GM19035 (cell line): ENCODE data around the gene ATXN7L1.
A peak's percentile ranks its signal among the peaks of the same experiment; 100 is the strongest.

ENCODE experiments used
- ATAC-seq: cut with Tn5 transposase; IDR thresholded peaks from one replicate; pipeline ENCODE4 v1.9.1; 2021; ENCODE audit not compliant: unreplicated experiment

Gene ATXN7L1

DNA sequence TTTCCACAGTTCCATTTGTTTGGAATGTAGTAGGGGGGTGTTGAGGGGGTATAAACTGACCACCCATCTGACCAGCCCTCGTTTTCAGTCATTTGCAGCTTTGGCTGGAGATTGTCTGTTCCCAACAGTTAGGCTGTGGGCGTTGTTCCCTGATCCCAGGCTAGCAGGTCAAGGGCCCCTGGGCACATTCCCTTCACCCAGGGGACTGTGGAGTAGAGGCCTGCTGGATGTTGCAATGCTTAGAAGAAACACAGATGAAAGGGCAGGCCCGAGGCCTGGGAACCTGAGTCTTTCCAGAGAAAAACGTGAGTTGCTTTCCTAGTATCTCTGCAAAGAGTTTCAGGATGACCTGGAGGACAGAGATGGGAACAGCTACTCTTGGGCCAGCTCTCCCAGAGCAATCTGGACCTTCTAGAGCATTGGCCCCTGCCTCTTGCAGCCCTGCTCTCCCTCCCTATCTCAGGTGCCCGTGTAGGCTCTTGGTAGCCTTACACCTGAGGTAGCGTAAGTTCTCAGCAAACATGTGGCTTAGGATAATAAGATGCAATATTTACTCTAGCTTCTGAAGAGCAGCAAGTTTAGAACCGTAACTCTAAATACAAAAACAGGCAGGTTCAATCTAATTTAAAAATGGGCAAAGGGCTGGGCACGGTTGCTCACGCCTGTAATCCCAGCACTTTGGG is 195.8 kb downstream of the ATXN7L1 start:
- no peak for ATAC-seq

DNA sequence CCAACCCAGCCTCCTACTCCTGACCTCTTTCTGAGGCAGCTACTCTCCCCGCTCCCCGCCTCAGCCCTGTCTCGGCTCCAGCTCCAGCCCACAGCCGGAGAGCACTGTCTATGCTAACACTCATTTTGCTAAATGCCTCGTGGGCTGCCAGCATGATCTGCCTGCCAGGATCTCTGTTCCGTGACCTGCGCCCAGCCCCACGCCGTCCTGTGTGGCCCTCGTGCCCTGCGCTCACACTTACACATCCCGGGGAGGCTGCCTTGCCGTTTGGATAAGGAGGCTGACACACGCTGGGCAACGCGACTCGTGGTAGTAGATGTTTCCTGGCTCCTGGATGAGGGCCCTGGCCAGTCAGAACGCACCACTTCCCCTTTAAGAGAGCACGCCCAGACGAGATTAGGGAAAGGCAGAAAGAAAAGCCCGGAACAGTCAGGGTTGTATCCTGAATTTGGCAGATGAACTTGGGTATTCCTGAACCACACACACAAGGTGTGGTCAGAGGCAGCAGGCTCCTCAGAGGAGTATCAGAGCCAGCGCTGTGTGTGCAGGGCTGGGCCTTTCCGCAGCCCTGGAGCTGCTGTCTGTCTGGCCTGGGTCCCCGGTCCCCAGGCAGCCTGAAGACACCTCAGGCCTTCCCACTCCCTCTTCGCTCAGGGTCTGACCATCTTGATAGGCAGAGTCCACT is 197.4 kb downstream of the ATXN7L1 start:
- ATAC-seq = peak; percentile 43

DNA sequence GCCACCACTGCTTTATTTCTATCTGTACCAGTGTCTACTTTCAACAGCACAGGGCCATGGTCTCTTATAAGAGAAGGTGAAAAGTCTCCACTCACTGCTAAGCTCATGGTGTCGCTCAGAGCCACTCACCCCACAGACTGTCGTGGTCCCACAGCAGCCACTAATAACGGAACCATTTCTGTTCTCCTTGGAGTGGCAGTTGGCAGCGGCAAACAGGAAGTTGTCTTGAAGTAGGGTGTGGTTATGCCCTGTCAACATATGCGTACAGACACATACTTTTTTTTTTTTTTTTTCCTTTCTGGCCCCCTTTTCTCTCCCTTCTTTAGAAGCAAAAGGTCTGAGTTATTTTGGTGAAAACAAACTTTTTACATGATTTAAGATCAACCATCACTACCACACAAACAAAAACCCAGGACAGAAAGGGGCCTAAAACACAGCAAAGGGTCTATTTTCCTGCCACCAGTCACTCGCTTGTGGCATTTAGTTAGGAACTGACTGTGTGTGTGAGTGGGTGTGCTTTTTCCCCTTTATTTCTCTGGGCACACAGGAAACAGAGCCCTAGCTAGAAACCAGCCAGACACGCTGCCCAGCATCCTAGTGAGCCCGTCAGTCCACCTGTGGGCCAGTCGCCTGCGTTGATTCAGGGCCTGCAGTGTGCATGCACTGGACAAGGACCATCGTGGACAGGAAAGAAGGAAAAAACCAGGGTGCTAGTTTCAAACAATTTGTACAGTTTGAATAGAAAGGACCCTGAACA is 198.4 kb downstream of the ATXN7L1 start:
- ATAC-seq = peak; percentile 65

DNA sequence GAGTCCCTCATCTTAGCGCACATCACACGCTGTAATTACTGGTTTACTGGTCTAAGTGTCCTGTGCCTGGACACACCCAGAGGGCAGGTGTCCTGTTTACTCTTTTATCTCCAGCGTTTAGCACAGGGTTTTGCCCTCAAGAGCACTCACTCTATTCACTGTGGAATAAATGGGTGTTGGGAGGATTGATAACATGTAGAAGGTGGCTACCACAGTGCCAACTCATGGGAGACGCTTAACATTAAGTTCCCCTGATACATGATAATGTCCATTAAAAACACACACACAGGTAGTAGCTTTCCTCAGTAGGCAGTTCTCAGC is 199.0 kb downstream of the ATXN7L1 start:
- ATAC-seq = no peak

DNA sequence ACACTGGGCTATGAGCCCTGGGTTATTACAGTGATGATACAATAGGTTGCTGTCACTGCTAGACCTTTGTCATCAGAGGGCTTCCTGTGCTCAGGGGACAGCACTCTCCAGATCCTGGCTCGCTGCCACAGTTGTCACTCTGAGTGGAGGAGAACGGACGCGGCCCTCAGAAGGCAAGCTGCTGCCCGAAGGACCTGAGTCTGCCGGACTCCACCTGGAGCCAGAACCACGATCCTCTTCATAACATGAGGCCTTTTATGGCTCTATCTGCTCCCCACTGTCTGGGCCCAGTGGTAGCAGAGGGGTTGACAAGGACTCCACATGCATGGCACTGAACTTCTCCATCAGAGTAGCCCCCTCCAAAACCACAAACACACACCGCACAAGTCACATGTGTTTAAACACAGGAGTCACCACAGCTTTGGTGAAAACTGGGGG is 200.4 kb downstream of the ATXN7L1 start:
- ATAC-seq = no peak

DNA sequence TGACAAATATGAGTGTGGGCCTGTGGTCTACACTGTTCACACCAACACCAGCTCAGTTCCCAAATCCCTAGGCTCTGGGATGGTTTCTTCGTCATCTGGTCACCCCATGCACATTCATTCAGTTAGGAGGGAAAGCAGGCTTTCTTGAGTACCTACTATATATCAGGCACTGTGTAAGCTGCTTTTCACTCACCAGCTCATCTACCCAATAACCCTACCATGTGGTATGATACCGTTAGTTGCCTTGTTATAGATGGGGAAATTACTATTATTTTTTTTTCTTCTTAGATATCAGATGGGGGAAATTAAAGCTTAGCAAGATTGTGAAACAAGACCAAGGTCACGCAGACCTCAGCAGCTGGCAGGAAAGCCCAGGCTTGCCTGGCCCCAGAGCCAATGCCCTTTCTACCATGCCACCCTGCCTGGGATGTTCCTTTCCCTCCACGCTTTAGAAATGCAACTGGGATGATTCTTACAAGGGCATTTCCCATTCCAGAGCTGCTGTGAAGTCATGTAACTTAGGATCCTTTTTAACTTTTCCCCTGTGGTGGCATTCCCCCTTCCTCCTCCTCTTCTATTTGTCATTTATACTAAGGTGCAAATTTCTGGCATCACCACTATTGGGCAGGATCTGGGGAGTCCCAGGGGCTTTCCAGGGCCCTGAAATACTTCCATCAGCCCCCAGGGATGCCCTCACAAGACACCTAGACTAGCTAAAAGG is 202.0 kb downstream of the ATXN7L1 start:
- ATAC-seq = no peak

DNA sequence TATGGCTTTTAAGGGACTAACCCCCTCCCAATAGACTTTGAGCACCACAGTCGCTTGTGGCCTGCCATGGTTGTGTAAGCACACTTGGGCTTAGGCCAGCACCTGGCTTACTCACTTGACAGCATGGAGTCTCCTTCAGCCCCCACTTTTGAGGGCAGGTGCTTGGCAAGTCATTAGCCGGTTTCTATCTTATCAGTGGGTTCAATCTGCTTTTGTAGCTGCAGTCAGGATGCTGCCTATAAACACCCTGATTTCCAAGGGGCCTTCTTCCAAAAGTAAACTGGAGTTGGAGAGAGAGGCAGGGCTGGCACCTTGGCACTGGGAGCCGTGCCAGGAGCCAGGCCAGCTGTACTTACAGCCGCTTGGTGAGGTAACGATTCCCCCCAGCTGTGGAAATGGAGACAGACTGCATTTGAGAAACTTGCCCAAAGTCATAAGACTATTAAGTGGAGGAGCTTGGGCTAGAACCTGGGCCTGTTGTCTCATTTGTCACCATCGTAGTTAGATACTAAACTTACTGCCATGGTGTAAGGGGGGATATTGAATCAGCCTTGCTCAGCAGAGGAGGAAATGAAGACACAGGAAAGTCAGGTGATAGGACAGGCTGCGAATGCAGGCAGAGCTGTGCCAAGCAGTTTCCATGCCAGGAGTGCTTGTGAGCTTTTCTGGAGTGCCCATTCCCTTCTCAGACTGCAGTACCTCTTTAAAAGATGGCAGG is 202.9 kb downstream of the ATXN7L1 start:
- no peak for ATAC-seq

DNA sequence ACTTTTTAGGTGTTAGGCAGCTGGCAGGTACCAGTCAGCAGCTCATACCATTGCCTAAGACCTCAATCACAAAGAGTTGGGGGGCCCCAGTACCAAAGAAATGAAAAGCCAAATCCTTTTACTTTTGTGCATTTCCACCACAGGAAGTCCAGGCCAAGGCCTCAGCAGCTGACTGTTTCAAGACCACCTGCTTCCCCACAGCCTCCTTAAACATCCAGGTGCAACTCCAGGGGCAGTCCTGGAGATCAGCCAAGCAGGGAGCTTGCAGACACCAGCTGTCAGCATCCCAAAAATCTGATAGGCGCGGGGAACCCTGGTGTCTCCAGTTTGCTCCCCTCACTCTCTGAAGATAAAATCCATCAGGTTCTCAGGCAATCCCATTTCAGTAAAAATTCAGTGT is 203.6 kb downstream of the ATXN7L1 start:
- no peak for ATAC-seq

DNA sequence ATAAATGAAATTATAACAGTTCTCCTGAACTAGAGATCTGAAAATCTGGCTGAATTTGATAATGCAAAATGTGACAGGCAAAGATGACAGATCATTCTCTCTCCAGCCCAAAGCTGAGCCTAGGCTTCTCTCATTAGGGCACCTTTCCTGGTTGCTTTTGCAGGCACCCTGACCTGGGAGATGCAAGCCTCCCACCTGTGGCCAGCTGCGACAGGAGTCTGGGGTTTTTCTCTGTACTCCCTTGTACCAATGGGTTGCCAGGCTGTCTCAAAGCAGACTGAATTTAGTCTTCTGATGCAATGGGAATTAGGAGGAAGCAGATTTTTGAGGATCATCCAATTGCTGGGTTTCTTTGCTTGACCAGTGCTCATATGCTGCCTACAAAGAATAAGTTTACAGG is 210.1 kb downstream of the ATXN7L1 start:
- ATAC-seq = no peak

DNA sequence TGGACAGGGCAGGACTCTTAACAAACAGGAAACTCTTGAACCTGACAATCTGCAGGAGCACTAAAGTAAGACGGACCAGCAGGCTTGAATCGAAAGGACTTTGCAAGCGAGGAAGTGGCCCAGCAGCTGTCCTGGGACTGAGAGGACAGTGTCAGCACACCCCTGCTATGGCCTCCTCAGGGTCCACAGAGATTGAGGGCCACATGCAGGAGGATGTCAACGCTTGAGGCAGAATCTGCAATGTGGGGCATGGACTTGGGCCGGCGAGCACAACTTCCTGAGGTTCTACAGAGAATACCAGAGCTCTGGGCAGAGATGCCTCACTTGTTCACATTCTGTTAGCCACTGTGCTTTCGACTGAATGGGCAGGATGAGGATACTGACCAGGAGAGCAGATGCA is 210.7 kb downstream of the ATXN7L1 start:
- no peak for ATAC-seq

DNA sequence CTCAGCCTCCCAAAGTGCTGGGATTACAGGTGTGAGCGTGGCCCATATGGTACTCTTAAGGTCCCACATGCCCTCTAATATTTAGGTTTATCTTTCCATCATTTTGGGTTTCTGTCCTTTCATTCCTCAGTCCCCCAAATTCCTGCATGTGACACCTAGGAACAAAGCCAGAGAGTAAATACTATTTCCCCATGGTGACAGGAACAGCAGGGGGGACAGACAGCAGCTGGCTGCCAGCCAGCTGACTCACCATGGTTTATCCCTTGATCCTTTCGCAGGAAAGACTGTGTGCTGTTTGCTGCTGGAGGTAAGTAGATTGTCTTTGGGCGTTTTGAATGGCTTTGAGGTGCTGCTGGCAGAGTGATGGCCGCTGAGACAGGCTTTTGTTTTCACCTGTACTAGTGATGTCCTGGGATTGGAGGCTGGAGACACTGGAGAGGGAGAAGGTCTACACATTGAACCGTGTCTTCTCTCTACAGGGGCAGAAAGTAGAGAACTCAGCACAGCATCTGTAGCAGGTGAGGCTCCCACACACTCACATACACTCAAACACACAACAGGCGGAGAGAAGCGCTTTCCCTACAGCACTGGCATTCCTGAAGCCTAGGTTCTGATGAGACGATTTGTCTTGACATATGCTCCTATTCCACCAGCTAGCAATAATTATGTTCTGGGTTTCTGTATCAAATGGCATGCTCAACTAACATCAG is 211.4 kb downstream of the ATXN7L1 start:
- no peak for ATAC-seq

DNA sequence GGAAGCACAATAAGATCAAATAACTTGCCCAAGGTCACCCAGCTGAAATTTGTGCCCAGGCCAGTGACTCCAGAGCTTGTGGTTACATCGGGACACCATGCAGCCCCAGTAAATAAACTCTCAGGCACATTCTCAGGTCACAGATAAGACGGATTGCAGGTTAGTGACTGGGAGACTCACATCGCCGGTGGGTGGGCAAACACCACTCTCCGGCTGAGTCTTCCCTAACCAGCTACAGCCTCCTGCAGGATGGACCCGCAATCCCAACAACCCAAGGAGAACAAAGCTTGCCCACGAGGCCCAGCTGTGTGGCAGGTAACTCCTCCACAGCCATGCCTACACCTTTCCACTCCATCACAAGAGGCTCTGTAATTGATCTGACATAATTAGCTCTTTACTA is 213.4 kb downstream of the ATXN7L1 start:
- ATAC-seq = no peak

DNA sequence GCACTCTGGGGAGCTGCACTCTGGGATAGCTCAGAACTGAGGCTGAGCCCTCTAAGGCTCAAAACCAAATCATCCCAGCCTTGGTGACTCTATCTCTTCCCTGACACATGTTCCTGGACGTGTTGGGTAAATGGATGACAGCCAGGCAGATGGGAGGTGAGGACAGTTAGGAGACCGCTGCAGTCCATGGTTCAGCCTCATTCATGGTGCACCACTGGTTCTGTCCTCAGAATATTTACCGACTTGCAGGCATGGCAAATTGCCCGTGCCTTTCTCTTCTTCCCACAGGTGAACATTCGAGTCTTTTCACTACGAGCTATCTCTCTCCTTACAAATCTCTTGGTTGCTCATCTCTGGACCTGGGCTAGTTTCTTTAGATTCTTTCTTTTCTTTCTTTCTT is 214.8 kb downstream of the ATXN7L1 start:
- ATAC-seq = no peak

DNA sequence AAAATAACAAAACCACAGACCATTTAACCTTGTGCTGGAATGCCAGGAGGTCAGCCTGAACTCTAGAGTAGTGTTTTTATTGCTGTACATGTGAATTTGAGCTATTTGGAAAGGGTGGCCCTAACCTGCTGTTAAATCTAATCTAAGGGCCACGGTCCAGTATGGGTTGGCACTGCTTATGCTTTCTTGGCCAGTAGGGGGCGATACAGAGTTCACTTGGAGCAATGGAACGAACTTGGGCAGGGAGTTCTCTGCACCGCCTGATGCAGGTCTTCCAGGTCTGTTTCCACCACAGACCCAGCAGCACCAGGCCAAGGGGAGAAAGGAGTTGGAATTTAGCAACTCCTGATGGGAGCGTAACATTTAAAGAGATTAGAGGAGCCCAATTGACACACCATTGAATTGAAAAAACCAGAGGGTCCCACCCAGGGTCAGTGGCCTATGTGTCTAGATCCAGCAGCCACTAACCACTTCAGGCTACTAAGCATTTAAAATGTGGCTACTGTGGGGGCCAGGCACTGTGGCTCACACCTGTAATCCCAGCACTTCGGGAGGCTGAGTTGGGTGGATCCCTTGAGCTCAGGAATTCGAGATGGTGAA is 219.4 kb downstream of the ATXN7L1 start:
- ATAC-seq = no peak

DNA sequence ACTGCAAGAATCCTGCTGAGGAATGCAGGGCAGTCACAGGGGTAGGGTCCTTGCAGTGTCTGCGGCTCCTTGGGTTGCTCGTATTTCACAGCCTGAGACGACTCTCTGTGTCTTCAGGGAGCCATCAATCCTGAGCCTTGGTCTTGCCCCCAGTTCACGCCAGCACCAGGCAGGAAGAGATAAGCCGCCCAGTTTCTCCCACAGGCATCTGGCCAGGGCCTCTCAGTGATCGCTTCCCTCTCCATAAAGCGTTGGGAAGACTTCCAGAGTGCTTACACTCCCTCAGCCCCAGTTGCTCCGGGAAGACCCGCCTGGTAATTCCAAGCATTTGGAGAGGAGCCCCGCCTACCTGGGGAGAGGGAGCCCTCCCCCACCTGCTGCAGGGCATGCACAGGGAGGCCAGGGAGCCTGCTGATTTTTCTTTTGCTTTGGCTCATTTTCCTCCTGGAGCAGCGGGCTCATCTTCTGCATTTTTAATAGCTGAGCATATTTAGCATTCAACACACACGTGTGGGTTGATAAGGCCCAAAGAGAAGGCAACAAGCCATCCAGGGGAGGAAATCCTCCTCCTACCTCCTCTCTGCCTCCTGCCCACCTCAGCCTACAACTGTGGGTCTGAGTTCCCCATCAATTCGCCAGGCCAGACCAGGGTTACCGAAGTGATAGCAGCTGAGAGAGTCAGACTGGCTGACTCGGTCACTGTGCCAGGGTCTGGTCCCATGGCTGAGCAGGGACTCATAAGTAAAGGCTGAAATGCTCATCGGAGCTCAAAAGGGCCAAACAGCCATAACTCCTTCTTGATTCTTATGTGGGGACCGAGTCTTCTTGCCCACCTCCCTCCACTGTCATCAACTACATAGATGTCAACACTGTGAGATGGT is 220.7 kb downstream of the ATXN7L1 start:
- ATAC-seq = no peak

DNA sequence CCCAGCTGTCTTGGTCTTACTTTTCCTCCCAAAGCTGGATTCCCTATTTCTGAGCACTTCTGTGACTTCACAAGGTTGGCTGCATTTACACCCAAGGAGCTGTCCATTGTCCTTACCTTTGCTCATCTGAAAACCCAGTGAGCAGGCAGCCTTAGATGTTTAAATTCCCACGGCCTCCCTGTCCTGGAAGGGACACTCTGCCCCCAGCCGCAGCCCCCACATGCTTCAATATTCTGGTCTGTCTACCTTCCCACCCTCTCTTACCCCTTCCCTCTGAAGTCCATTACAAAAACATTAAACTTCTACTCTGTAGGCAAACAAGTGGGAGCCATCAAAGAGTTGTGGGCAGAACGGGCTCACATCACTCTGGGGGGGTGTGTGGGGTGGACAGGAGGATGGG is 221.3 kb downstream of the ATXN7L1 start:
- ATAC-seq = no peak

DNA sequence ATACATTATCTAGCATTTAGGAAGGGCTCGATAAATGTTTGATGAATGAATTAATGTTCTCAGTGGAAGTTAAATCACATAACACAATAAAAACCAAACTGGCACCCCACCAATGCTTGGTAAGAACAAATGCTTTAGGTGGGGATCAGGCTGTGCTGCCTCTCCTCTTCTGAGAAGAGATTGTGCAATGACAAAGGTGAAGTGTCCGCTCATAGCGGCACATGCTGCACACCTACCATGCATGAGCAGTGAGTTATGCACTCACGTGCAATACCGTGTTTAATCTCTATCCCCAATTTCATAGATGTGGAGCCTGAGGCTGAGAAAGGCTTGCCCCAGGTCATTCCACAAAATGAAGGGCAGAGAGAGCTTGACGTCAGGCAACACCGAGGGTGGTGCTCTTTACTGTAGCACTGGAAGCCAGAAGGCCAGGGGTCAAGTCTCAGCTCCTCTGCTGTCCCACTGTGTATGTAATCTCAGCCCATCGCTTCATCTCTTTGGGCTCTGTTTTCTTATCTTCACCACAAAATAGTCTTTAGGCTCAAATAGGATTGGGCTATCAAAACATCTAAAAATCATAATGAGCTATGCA is 222.2 kb downstream of the ATXN7L1 start:
- no peak for ATAC-seq

DNA sequence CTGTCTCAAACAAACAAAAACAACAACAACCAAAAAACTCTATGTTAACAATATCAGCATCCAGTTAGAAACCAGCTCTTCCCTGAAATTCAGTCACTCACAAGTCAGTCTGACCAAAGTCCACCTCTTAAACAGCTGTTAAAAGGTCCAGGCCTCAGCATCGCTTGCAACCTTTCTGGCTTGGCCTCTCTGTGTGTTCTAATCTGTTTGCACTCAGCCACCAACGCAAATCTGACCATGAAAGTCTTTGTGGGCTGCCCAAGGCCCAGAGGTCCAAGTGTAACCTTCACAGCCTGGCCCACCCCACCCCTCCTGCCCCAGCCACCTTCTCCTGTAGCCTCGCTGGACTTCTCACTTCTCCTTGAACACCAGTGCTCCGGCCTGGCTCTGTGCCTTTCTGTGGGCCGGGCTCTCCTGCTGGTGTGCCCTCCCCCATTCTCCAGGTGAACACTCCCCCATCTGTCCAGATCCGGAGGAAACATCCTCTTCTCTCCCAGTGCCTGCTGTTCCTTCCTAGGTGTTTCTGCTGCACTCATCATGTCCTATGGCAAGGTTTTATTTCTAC is 222.9 kb downstream of the ATXN7L1 start:
- ATAC-seq = no peak
